ENCODE results near the gene RPL18A. TPM values are rescaled to one million over a fixed set of nuclear protein-coding genes. Genes with fewer than 3 reads are reported as not detected.

Gene RPL18A
- total and polyA plus RNA-seq, 4 donors, result 422 to 1,388 (median 949) TPM

GRCh38 chr19:17889609-17890214 lies 30.0 kb downstream of the RPL18A start:
- DNase-seq (ENCODE audit: low read depth in 4 of 6, low spot score in 6 of 6), result peak in 4 of 6 donors; percentile 2 to 67 (median 8)
- Histone ChIP-seq H3K27me3 (ENCODE audit: control insufficient read depth, insufficient read depth, low read length) (peaks cover 21% of the 10 kb centered on the region), H3K4me1 (ENCODE audit: control insufficient read depth, insufficient read depth, low read length) (no peaks in the 10 kb centered on the region), H3K36me3 (ENCODE audit: control insufficient read depth, insufficient read depth, low read length) (no peaks in the 10 kb centered on the region), H3K4me3 (ENCODE audit: low read depth, low read length) (no peak overlapping the region), H3K9me3 (ENCODE audit: control insufficient read depth, insufficient read depth, low read length) (no peaks in the 10 kb centered on the region), H3K27ac (ENCODE audit: low read depth, low read length) (no peak overlapping the region)
- WGBS (ENCODE audit: insufficient coverage), result 19% methylated on average over 6 of the region's 18 CpGs

GRCh38 chr19:17893766-17894165 lies 34.1 kb downstream of the RPL18A start:
- no peaks in the 10 kb centered on the region for H3K9me3 ChIP-seq (ENCODE audit: control insufficient read depth, insufficient read depth, low read length)
- peaks cover 21% of the 10 kb centered on the region for H3K27me3 ChIP-seq (ENCODE audit: control insufficient read depth, insufficient read depth, low read length)
- WGBS (ENCODE audit: insufficient coverage), result 54% methylated on average over 8 of the region's 9 CpGs
- H3K36me3 ChIP-seq (ENCODE audit: control insufficient read depth, insufficient read depth, low read length), result no peaks in the 10 kb centered on the region
- H3K4me1 ChIP-seq (ENCODE audit: control insufficient read depth, insufficient read depth, low read length), result no peaks in the 10 kb centered on the region
- no peak overlapping the region for H3K4me3 ChIP-seq (ENCODE audit: low read depth, low read length)
- DNase-seq (ENCODE audit: low read depth in 4 of 6, low spot score in 6 of 6), result no peak
- H3K27ac ChIP-seq (ENCODE audit: low read depth, low read length), result no peak overlapping the region

DNA sequence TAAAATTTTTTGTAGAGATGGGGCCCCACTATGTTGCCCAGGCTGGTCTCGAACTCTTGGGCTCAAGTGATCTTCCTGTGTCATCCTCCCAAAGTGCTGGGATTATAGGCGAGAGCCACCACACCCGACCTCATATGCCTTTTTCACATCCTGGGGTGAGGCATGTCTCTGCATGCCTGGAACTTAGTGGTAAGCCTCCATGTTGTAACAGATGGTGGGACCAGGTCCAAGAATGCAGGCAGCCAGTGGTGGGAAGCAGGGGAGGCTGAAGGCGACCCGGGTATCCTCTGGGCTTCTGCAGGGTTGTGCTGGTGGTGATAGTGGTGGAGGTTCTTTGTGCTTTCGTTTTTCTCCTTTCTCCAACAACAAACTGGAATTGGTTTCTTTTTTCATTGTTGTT lies 43.0 kb downstream of the RPL18A start:
- Histone ChIP-seq H3K27ac (ENCODE audit: low read depth, low read length) (no peak overlapping the region), H3K4me1 (ENCODE audit: control insufficient read depth, insufficient read depth, low read length) (no peaks in the 10 kb centered on the region), H3K9me3 (ENCODE audit: control insufficient read depth, insufficient read depth, low read length) (no peaks in the 10 kb centered on the region), H3K4me3 (ENCODE audit: low read depth, low read length) (no peak overlapping the region), H3K27me3 (ENCODE audit: control insufficient read depth, insufficient read depth, low read length) (no peaks in the 10 kb centered on the region), H3K36me3 (ENCODE audit: control insufficient read depth, insufficient read depth, low read length) (no peaks in the 10 kb centered on the region)
- DNase-seq (ENCODE audit: low read depth in 4 of 6, low spot score in 6 of 6), result peak in 1 of 6 donors; percentile 22
- 78% methylated on average over 2 of the region's 6 CpGs for WGBS (ENCODE audit: insufficient coverage)

- no peak overlapping the region for H3K27ac ChIP-seq (ENCODE audit: low read depth, low read length)
- H3K9me3 ChIP-seq (ENCODE audit: control insufficient read depth, insufficient read depth, low read length), result peaks cover 1% of the 10 kb centered on the region
- no peaks in the 10 kb centered on the region for H3K36me3 ChIP-seq (ENCODE audit: control insufficient read depth, insufficient read depth, low read length)
- H3K4me1 ChIP-seq (ENCODE audit: control insufficient read depth, insufficient read depth, low read length), result no peaks in the 10 kb centered on the region
- no peaks in the 10 kb centered on the region for H3K27me3 ChIP-seq (ENCODE audit: control insufficient read depth, insufficient read depth, low read length)
- WGBS (ENCODE audit: insufficient coverage), result no CpG with 5 or more reads among the region's 3 CpGs
- H3K4me3 ChIP-seq (ENCODE audit: low read depth, low read length), result no peak overlapping the region
- no peak for DNase-seq (ENCODE audit: low read depth in 4 of 6, low spot score in 6 of 6)
Measured at GRCh38 chr19:17908244-17908643, 48.5 kb downstream of the RPL18A start.

DNA sequence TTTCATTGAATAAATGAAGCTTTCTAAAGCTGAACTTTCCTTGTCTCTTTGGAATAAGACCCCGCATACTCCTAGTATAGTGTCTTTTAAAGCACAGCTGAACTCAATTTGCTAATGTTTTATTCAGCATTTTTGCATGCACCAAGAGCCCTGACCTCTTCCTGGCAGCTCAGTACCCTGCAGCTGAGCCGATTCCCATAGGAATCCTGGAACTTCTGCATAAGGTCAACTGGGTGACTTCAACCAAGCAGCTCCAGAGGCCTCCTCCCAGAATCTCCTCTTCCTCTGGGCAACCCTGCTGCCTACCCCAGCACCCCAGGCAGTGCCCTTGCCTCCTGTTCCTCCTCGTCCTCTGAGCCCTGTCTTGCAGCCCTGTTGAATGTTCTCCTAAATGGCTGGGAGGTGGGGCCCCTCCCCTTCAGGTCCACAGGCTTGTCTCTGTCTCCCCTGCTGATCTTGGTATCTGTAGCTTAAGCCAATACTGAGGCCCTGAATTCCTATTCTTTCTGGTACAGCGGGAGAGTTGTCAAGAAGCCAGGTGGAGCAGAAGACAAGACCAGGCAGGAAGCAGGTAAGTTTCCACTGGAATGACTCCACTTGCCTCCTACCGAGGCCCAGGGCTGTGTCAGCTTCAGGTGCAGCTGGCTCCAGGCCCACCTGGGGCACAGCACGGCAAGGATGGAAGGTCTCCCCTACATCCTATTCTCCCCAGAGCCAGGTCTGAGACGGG lies 49.5 kb downstream of the RPL18A start:
- Histone ChIP-seq H3K27ac (ENCODE audit: low read depth, low read length) (no peak overlapping the region), H3K9me3 (ENCODE audit: control insufficient read depth, insufficient read depth, low read length) (peaks cover 1% of the 10 kb centered on the region), H3K4me3 (ENCODE audit: low read depth, low read length) (no peak overlapping the region), H3K36me3 (ENCODE audit: control insufficient read depth, insufficient read depth, low read length) (no peaks in the 10 kb centered on the region), H3K27me3 (ENCODE audit: control insufficient read depth, insufficient read depth, low read length) (no peaks in the 10 kb centered on the region), H3K4me1 (ENCODE audit: control insufficient read depth, insufficient read depth, low read length) (no peaks in the 10 kb centered on the region)
- WGBS (ENCODE audit: insufficient coverage), result 54% methylated on average over 5 of the region's 7 CpGs
- peak in 1 of 6 donors; percentile 46 for DNase-seq (ENCODE audit: low read depth in 4 of 6, low spot score in 6 of 6)

DNA sequence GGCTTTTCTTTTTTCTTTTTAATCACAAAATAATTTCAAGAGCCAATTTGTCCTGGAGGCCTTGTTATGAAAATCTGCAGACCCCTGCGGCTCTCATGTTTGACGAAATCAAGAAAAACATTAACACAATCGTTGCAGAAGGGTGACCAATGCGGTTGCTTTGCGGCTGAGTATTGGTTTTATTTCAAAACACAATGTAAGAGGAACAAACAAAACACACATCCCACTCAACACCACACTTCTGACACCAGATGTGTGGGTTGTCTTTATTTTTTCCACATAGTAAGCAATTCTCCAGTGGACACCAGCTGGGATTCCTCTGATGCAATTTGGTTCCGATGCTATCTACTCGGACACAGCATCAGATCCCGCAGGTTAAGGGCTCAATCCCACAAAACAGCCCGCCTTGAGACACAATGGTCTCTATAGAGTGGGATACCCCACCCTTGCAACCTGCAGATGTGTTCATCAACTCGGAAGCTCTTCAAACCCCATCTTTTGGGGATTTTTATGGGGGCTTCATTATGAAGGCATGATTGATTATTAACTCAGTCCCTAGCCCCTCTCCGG lies 51.2 kb downstream of the RPL18A start:
- WGBS (ENCODE audit: insufficient coverage), result 46% methylated on average over 3 of the region's 11 CpGs

More for the DNA sequence above, 51.2 kb downstream of the RPL18A start:
- peaks cover 1% of the 10 kb centered on the region for H3K9me3 ChIP-seq (ENCODE audit: control insufficient read depth, insufficient read depth, low read length)
- no peaks in the 10 kb centered on the region for H3K27me3 ChIP-seq (ENCODE audit: control insufficient read depth, insufficient read depth, low read length)
- H3K4me1 ChIP-seq (ENCODE audit: control insufficient read depth, insufficient read depth, low read length), result no peaks in the 10 kb centered on the region
- DNase-seq (ENCODE audit: low read depth in 4 of 6, low spot score in 6 of 6), result peak in 1 of 6 donors; percentile 14
- H3K4me3 ChIP-seq (ENCODE audit: low read depth, low read length), result no peak overlapping the region
- H3K27ac ChIP-seq (ENCODE audit: low read depth, low read length), result no peak overlapping the region
- H3K36me3 ChIP-seq (ENCODE audit: control insufficient read depth, insufficient read depth, low read length), result no peaks in the 10 kb centered on the region

Small RNAs within 50 kb of the gene (small RNA-seq; reads per million reads assigned to genes)
- gene SNORA68 (ENCODE audit: low replicate concordance), result not detected

Other genes with a start within 250 kb of the RPL18A start
- gene UNC13A, start 171.6 kb upstream of the RPL18A start, total RNA-seq, result 10 to 100 TPM; 11.2 to 33.6 TPM
- gene UNC13A, start 171.6 kb upstream of the RPL18A start, polyA plus RNA-seq (ENCODE audit: insufficient read length in 2 of 2), result 10 to 100 TPM; 47.3 to 57.4 TPM
- 10 to 100 TPM; 16.6 to 29.8 TPM for gene MAP1S, start 140.4 kb upstream of the RPL18A start, total RNA-seq
- gene MAP1S, start 140.4 kb upstream of the RPL18A start, polyA plus RNA-seq (ENCODE audit: insufficient read length in 2 of 2), result 10 to 100 TPM; 57.1 to 64.4 TPM
- gene FCHO1, start 108.4 kb upstream of the RPL18A start, total RNA-seq, result 10 to 100 TPM in 1 of 2 donors, 1 to 10 TPM in 1; 6.8 to 13.3 TPM
- gene FCHO1, start 108.4 kb upstream of the RPL18A start, polyA plus RNA-seq (ENCODE audit: insufficient read length in 2 of 2), result 10 to 100 TPM; 29.8 to 41.9 TPM
- gene B3GNT3, start 64.8 kb upstream of the RPL18A start, total RNA-seq, result not detected
- gene B3GNT3, start 64.8 kb upstream of the RPL18A start, polyA plus RNA-seq (ENCODE audit: insufficient read length in 2 of 2), result under 1 TPM; 0.11 to 0.12 TPM
- not detected for gene INSL3, start 38.4 kb upstream of the RPL18A start, total RNA-seq
- gene INSL3, start 38.4 kb upstream of the RPL18A start, polyA plus RNA-seq (ENCODE audit: insufficient read length in 2 of 2), result under 1 TPM; 0.48 to 0.63 TPM
- 1 to 10 TPM; 2.8 to 4.3 TPM for gene JAK3, start 11.9 kb upstream of the RPL18A start, total RNA-seq
- 1 to 10 TPM; 4.2 to 5.0 TPM for gene JAK3, start 11.9 kb upstream of the RPL18A start, polyA plus RNA-seq (ENCODE audit: insufficient read length in 2 of 2)
- 100 to 1,000 TPM in 1 of 2 donors, 1 to 10 TPM in 1; 6.8 to 104 TPM for gene SLC5A5, start 12.0 kb downstream of the RPL18A start, total RNA-seq
- 10 to 100 TPM in 1 of 2 donors, under 1 TPM in 1; 0.10 to 13.5 TPM for gene SLC5A5, start 12.0 kb downstream of the RPL18A start, polyA plus RNA-seq (ENCODE audit: insufficient read length in 2 of 2)
- gene CCDC124, start 73.1 kb downstream of the RPL18A start, total RNA-seq, result 10 to 100 TPM; 24.5 to 28.4 TPM
- gene CCDC124, start 73.1 kb downstream of the RPL18A start, polyA plus RNA-seq (ENCODE audit: insufficient read length in 2 of 2), result 100 to 1,000 TPM; 139 to 142 TPM
- gene KCNN1, start 107.2 kb downstream of the RPL18A start, total RNA-seq, result 10 to 100 TPM in 1 of 2 donors, 1 to 10 TPM in 1; 7.3 to 14.0 TPM
- 10 to 100 TPM; 40.3 to 45.1 TPM for gene KCNN1, start 107.2 kb downstream of the RPL18A start, polyA plus RNA-seq (ENCODE audit: insufficient read length in 2 of 2)
- gene ARRDC2, start 148.3 kb downstream of the RPL18A start, total RNA-seq, result 1 to 10 TPM; 6.4 to 8.0 TPM
- 1 to 10 TPM; 4.9 to 5.3 TPM for gene ARRDC2, start 148.3 kb downstream of the RPL18A start, polyA plus RNA-seq (ENCODE audit: insufficient read length in 2 of 2)
- under 1 TPM; 0.40 to 0.50 TPM for gene IL12RB1, start 227.0 kb downstream of the RPL18A start, total RNA-seq
- under 1 TPM; 0.66 to 0.93 TPM for gene IL12RB1, start 227.0 kb downstream of the RPL18A start, polyA plus RNA-seq (ENCODE audit: insufficient read length in 2 of 2)
- 1 to 10 TPM; 5.8 to 8.9 TPM for gene MAST3, start 237.9 kb downstream of the RPL18A start, total RNA-seq
- 10 to 100 TPM; 17.3 to 22.0 TPM for gene MAST3, start 237.9 kb downstream of the RPL18A start, polyA plus RNA-seq (ENCODE audit: insufficient read length in 2 of 2)